OCI-LY3 (cell line): ENCODE measurements around the gene STRA8.

Experiments
- EZH2phosphoT487 ChIP-seq: fragments of 200-600 bp; shearing (Covaris generic); IDR thresholded peaks from 2 replicates; pipeline ENCODE4 v1.6.1; 2018; ENCODE audit warnings: antibody characterized with exemption, mixed run types, low read depth
- TF ChIP-seq, protein P1 (sequence below): fragments of 200-600, 300-600 bp; sonication (generic); IDR thresholded peaks from 2 replicates; pipeline ENCODE4 v1.5.1; 2014; ENCODE audit warnings: antibody characterized with exemption, low read length, low read depth

DNA sequence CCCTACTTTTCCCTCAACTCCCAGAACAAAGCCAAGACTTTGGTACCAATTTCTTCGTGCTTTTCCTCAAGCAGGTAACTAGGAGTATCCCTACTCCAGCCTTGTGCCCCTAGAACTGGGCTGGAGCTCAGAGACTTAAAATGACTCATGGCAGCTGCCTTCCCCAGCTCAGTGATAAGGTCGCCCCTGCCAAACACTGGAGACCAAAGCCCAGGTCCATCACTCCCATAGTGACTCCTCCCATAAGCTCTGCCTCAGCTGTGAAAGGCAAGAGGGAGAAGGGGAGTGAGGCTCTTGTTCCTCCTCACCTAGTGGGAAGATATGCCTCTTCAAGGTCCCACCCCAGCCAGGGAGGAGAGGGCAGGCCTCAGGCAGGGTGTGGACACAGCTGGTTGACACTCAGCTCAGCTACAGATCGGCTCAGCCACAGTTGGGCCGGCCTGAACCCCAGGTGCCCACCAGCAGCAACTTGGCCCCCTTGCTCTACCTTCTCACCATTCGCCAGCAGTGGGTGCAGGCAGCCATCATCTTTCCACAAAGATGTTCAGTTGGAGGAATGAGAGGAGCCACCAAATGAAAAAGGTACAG, 49.3 kb upstream of the STRA8 start:
- TF ChIP-seq, protein P1, sequence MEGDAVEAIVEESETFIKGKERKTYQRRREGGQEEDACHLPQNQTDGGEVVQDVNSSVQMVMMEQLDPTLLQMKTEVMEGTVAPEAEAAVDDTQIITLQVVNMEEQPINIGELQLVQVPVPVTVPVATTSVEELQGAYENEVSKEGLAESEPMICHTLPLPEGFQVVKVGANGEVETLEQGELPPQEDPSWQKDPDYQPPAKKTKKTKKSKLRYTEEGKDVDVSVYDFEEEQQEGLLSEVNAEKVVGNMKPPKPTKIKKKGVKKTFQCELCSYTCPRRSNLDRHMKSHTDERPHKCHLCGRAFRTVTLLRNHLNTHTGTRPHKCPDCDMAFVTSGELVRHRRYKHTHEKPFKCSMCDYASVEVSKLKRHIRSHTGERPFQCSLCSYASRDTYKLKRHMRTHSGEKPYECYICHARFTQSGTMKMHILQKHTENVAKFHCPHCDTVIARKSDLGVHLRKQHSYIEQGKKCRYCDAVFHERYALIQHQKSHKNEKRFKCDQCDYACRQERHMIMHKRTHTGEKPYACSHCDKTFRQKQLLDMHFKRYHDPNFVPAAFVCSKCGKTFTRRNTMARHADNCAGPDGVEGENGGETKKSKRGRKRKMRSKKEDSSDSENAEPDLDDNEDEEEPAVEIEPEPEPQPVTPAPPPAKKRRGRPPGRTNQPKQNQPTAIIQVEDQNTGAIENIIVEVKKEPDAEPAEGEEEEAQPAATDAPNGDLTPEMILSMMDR: no peak
- no peak for TF ChIP-seq EZH2phosphoT487
